Measurements from ENCODE around the gene PBX1. TPM values are rescaled to one million over a fixed set of nuclear protein-coding genes. Genes with fewer than 3 reads are reported as not detected.

PBX1 gene
- total RNA-seq, 2 donors from 2014 or later, result 0.80 to 16.6 TPM

- no peak for DNase-seq
Observed at GRCh38 chr1:164619006-164619784, 60.2 kb downstream of the PBX1 start.

DNA sequence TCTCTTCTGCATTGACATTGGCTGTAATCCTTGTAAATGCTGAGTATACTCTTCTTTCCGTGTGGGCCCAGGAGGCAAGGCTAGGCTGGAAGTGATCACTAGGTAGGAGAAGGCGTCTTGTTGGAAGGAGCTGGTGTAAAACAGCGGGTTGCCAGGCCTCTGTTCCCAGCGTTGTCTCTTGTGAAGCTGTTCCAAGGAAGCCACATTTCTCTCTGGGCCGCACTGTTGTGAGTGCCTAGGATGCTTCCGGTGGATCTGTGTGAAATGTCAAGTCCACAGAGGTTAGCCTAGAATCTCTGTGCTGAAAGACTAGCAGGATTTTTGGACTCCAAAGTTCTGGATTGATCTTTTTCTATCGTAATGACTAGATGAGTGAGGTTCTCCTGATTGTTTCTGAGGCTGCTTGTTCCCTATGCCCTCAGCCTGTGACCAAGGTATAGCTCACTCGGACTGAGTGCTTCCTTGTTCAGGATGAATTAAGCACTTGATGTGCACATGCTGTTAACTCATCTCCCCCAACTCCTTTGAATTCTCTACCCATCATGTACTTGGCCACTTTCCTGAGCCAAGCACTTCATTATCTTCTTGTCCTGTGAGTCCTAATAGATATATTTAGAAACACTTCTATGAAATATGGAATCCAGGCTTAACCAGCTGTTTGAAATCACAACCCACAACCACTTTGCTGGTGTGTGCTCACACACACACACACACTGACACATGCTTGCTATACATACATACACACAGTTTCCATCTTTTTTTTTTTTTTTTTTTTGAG lies 63.3 kb downstream of the PBX1 start:
- Mint-ChIP-seq H3K27ac (no peak overlapping the region), H3K4me1 (no peaks in the 10 kb centered on the region)
- no peak for ATAC-seq

More at GRCh38 chr1:164619006-164619784, 60.2 kb downstream of the PBX1 start:
- ATAC-seq, result no peak
- H3K4me3 Mint-ChIP-seq, result no peak overlapping the region
- no peaks in the 10 kb centered on the region for H3K4me1 Mint-ChIP-seq
- no peaks in the 10 kb centered on the region for H3K9me3 ChIP-seq (ENCODE audit: control insufficient read depth, low read length, poor library complexity, severe bottlenecking)
- H3K27me3 Mint-ChIP-seq, result no peaks in the 10 kb centered on the region
- H3K36me3 Mint-ChIP-seq (ENCODE audit: low read depth), result no peaks in the 10 kb centered on the region
- no peak overlapping the region for H3K27ac Mint-ChIP-seq

GRCh38 chr1:164623805-164624204 lies 64.8 kb downstream of the PBX1 start:
- DNase-seq, result no peak
- Mint-ChIP-seq H3K36me3 (ENCODE audit: low read depth) (no peaks in the 10 kb centered on the region), H3K27ac (no peak overlapping the region), H3K4me3 (no peak overlapping the region), H3K4me1 (no peaks in the 10 kb centered on the region), H3K27me3 (no peaks in the 10 kb centered on the region)
- no peak for ATAC-seq
- peaks cover 2% of the 10 kb centered on the region for H3K9me3 ChIP-seq (ENCODE audit: control insufficient read depth, low read length, poor library complexity, severe bottlenecking)

More for the DNA sequence above, 63.3 kb downstream of the PBX1 start:
- Mint-ChIP-seq H3K36me3 (ENCODE audit: low read depth) (no peaks in the 10 kb centered on the region), H3K27me3 (no peaks in the 10 kb centered on the region), H3K4me3 (no peak overlapping the region)
- peaks cover 2% of the 10 kb centered on the region for H3K9me3 ChIP-seq (ENCODE audit: control insufficient read depth, low read length, poor library complexity, severe bottlenecking)
- DNase-seq, result no peak

- H3K4me3 Mint-ChIP-seq, result no peak overlapping the region
- DNase-seq (no peak), ATAC-seq (no peak)
- no peak overlapping the region for H3K27ac Mint-ChIP-seq
- peaks cover 2% of the 10 kb centered on the region for H3K9me3 ChIP-seq (ENCODE audit: control insufficient read depth, low read length, poor library complexity, severe bottlenecking)
- H3K27me3 Mint-ChIP-seq, result no peaks in the 10 kb centered on the region
- H3K4me1 Mint-ChIP-seq, result no peaks in the 10 kb centered on the region
- no peaks in the 10 kb centered on the region for H3K36me3 Mint-ChIP-seq (ENCODE audit: low read depth)
Observed at GRCh38 chr1:164624400-164624799, 65.4 kb downstream of the PBX1 start.

DNA sequence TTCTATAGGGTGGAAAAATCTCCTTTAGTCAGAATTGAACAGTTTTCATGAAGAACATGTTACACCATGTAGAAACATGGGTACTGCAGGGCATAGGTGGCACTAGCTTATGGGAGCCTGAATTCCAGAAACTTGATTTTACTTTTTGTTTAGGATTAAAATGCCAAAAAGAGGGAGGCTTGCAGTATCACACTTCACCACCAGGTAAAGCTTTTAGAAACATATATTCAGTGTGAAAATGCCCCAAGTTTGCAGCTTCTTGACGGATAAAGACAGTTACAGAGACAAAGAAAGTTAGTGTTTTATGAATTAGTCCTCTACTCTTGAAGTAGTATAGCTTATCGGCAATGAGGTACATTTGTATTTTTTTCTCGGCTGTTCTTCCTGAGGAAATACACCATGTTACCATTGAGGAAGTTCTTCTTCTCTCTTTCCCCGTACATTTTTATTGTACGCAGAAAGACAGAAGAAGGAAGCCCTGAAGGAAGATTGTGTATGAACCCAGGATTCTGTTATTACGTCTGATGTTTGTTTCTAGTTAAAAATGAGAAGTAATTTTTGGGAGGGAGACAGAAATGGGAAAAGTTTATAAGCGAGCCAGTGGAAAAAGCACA lies 66.1 kb downstream of the PBX1 start:
- H3K4me3 Mint-ChIP-seq, result no peak overlapping the region
- DNase-seq (no peak), ATAC-seq (no peak)
- no peaks in the 10 kb centered on the region for H3K27me3 Mint-ChIP-seq
- H3K27ac Mint-ChIP-seq, result no peak overlapping the region
- H3K9me3 ChIP-seq (ENCODE audit: control insufficient read depth, low read length, poor library complexity, severe bottlenecking), result peaks cover 2% of the 10 kb centered on the region
- no peaks in the 10 kb centered on the region for H3K4me1 Mint-ChIP-seq
- no peaks in the 10 kb centered on the region for H3K36me3 Mint-ChIP-seq (ENCODE audit: low read depth)

DNA sequence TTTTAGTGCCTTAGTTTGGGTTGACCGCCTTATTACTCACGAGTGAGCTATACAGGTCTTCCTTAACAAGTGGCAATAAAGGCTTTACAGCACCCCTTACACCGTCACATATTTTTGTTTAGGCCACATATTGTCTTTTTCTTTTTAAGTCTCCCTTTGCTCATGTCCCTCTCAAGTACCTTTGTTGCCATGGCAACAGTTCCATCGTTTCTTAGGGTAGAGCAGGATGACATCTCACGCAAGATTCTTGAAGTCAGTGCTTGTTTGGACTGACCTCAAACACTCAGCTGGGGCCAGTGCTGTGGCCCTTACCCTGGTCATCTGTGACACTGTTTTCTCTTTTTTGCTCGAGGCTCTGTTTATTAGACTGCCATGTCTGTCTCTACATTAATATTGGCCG lies 69.8 kb downstream of the PBX1 start:
- no peak overlapping the region for H3K4me3 Mint-ChIP-seq
- no peaks in the 10 kb centered on the region for H3K36me3 Mint-ChIP-seq (ENCODE audit: low read depth)
- no peak for DNase-seq
- no peaks in the 10 kb centered on the region for H3K27me3 Mint-ChIP-seq
- no peak for ATAC-seq
- peaks cover 2% of the 10 kb centered on the region for H3K9me3 ChIP-seq (ENCODE audit: control insufficient read depth, low read length, poor library complexity, severe bottlenecking)
- H3K27ac Mint-ChIP-seq, result no peak overlapping the region
- no peaks in the 10 kb centered on the region for H3K4me1 Mint-ChIP-seq

GRCh38 chr1:164629971-164630370 lies 71.0 kb downstream of the PBX1 start:
- DNase-seq (no peak), ATAC-seq (no peak)
- no peaks in the 10 kb centered on the region for H3K36me3 Mint-ChIP-seq (ENCODE audit: low read depth)
- no peaks in the 10 kb centered on the region for H3K4me1 Mint-ChIP-seq
- H3K27ac Mint-ChIP-seq, result no peak overlapping the region
- H3K4me3 Mint-ChIP-seq, result no peak overlapping the region
- H3K27me3 Mint-ChIP-seq, result no peaks in the 10 kb centered on the region
- peaks cover 2% of the 10 kb centered on the region for H3K9me3 ChIP-seq (ENCODE audit: control insufficient read depth, low read length, poor library complexity, severe bottlenecking)

- ATAC-seq, result no peak
Observed at GRCh38 chr1:164630626-164631396, 71.8 kb downstream of the PBX1 start.

DNA sequence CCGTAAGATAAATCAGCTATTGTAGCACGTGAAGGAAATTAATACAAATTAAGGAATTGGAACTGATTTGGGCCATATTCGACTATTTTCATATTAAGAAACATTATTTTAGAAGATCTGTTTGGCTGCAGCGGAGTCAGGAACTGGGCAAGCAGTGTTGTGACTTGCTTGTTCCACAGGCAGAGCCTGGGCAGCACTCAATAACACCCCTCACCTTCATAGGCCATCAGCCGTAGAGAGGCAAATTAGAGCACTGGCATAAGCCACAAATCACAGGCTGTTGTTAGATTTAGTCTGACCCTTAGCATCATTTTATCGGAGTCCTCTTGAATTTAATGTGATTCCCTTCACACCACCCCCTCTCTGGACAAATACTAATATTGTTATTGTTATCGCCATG lies 72.8 kb downstream of the PBX1 start:
- no peaks in the 10 kb centered on the region for H3K36me3 Mint-ChIP-seq (ENCODE audit: low read depth)
- DNase-seq (no peak), ATAC-seq (no peak)
- no peaks in the 10 kb centered on the region for H3K4me1 Mint-ChIP-seq
- no peaks in the 10 kb centered on the region for H3K9me3 ChIP-seq (ENCODE audit: control insufficient read depth, low read length, poor library complexity, severe bottlenecking)
- H3K27ac Mint-ChIP-seq, result no peak overlapping the region
- H3K27me3 Mint-ChIP-seq, result no peaks in the 10 kb centered on the region
- no peak overlapping the region for H3K4me3 Mint-ChIP-seq

More at GRCh38 chr1:164630626-164631396, 71.8 kb downstream of the PBX1 start:
- Mint-ChIP-seq H3K27me3 (no peaks in the 10 kb centered on the region), H3K27ac (no peak overlapping the region), H3K36me3 (ENCODE audit: low read depth) (no peaks in the 10 kb centered on the region), H3K4me3 (no peak overlapping the region), H3K4me1 (no peaks in the 10 kb centered on the region)
- DNase-seq, result no peak
- peaks cover 2% of the 10 kb centered on the region for H3K9me3 ChIP-seq (ENCODE audit: control insufficient read depth, low read length, poor library complexity, severe bottlenecking)

- H3K27me3 Mint-ChIP-seq, result no peaks in the 10 kb centered on the region
- no peak for DNase-seq
Observed at GRCh38 chr1:164633997-164634396, 75.0 kb downstream of the PBX1 start.

GRCh38 chr1:164635059-164635802 lies 76.2 kb downstream of the PBX1 start:
- no peak for ATAC-seq
- no peak for DNase-seq
- H3K27ac Mint-ChIP-seq, result no peak overlapping the region
- H3K4me1 Mint-ChIP-seq, result no peaks in the 10 kb centered on the region
- no peaks in the 10 kb centered on the region for H3K27me3 Mint-ChIP-seq
- no peaks in the 10 kb centered on the region for H3K36me3 Mint-ChIP-seq (ENCODE audit: low read depth)
- no peaks in the 10 kb centered on the region for H3K9me3 ChIP-seq (ENCODE audit: control insufficient read depth, low read length, poor library complexity, severe bottlenecking)
- no peak overlapping the region for H3K4me3 Mint-ChIP-seq

More at GRCh38 chr1:164633997-164634396, 75.0 kb downstream of the PBX1 start:
- no peaks in the 10 kb centered on the region for H3K9me3 ChIP-seq (ENCODE audit: control insufficient read depth, low read length, poor library complexity, severe bottlenecking)
- Mint-ChIP-seq H3K27ac (no peak overlapping the region), H3K36me3 (ENCODE audit: low read depth) (no peaks in the 10 kb centered on the region), H3K4me1 (no peaks in the 10 kb centered on the region), H3K4me3 (no peak overlapping the region)
- no peak for ATAC-seq

All from T-helper 17 cell (primary cell).